Keratinocyte (primary cell): ENCODE data around the gene BIK. TPM values are rescaled to one million over a fixed set of nuclear protein-coding genes. Genes with fewer than 3 reads are reported as not detected.

Source experiments
- DNase-seq: peaks from one replicate; pipeline ENCODE4 v3.0.0-alpha.2; 2011; ENCODE audit warnings: low read depth, missing footprints, low spot score
- FAIRE-seq: peaks from 2 replicates; lab custom pipeline; 2011; peaks lifted over from hg19 to GRCh38; lab: Jason Lieb, UNC
- H2AFZ ChIP-seq: 2 replicates; pipeline ENCODE4 v1.6.0; 2012; ENCODE audit warnings: low read length, control low read depth, inconsistent platforms; ENCODE audit not compliant: control insufficient read depth
- H3K27ac ChIP-seq: 2 replicates; pipeline ENCODE4 v1.5.1; 2011; ENCODE audit warnings: low read length; ENCODE audit not compliant: control insufficient read depth, insufficient read depth
- H3K27me3 ChIP-seq: 3 replicates; pipeline ENCODE4 v1.6.0; 2011; ENCODE audit warnings: low read length; ENCODE audit not compliant: control insufficient read depth, insufficient read depth; ENCODE audit errors: extremely low read depth
- H3K36me3 ChIP-seq, 2 experiments: 2 replicates in 1 of 2; 3 replicates in 1 of 2; pipeline ENCODE4 v1.5.1; 2011; ENCODE audit warnings: low read length in 2 of 2, mild to moderate bottlenecking in 1 of 2; ENCODE audit not compliant: control insufficient read depth in 2 of 2, insufficient read depth in 2 of 2; ENCODE audit errors: extremely low read depth in 1 of 2
- H3K4me1 ChIP-seq: 3 replicates; pipeline ENCODE4 v1.5.1; 2011; ENCODE audit warnings: low read length; ENCODE audit not compliant: control insufficient read depth, insufficient read depth; ENCODE audit errors: extremely low read depth
- H3K4me2 ChIP-seq: 3 replicates; pipeline ENCODE4 v1.6.0; 2011; ENCODE audit warnings: low read depth, low read length; ENCODE audit not compliant: control insufficient read depth, insufficient read depth; ENCODE audit errors: extremely low read depth
- H3K4me3 ChIP-seq, 3 experiments: fragments of 200-600 bp in 1 of 3; sonication (generic) in 1 of 3; 2 replicates in 2 of 3; 3 replicates in 1 of 3; pipeline ENCODE4 v1.5.1; 2011 to 2016; ENCODE audit warnings: low read length in 3 of 3, mild to moderate bottlenecking in 3 of 3, control low read depth in 2 of 3, inconsistent platforms in 1 of 3, low read depth in 1 of 3, mixed read lengths in 1 of 3, mixed run types in 1 of 3, moderate library complexity in 1 of 3; ENCODE audit not compliant: control insufficient read depth in 2 of 3, insufficient read depth in 2 of 3; ENCODE audit errors: extremely low read depth in 1 of 3
- H3K79me2 ChIP-seq: 2 replicates; pipeline ENCODE4 v1.6.0; 2012; ENCODE audit warnings: low read length; ENCODE audit not compliant: control insufficient read depth, insufficient read depth
- H3K9ac ChIP-seq: 3 replicates; pipeline ENCODE4 v1.6.0; 2011; ENCODE audit warnings: low read length; ENCODE audit not compliant: control insufficient read depth, insufficient read depth; ENCODE audit errors: extremely low read depth
- H3K9me1 ChIP-seq: 3 replicates; pipeline ENCODE4 v1.6.0; 2011; ENCODE audit warnings: low read length; ENCODE audit not compliant: control insufficient read depth, insufficient read depth; ENCODE audit errors: extremely low read depth
- H3K9me3 ChIP-seq: 2 replicates; pipeline ENCODE4 v1.5.1; 2012; ENCODE audit warnings: low read depth, low read length; ENCODE audit not compliant: control insufficient read depth
- H4K20me1 ChIP-seq: 3 replicates; pipeline ENCODE4 v1.6.0; 2011; ENCODE audit warnings: low read length; ENCODE audit not compliant: control insufficient read depth, insufficient read depth; ENCODE audit errors: extremely low read depth
- CTCF ChIP-seq, 3 experiments: IDR thresholded peaks in 1 of 3; conservative IDR thresholded peaks in 1 of 3; optimal IDR thresholded peaks in 1 of 3; 2 replicates in 2 of 3; 3 replicates in 1 of 3; pipeline versions ENCODE3 to v1.5.1; 2011; ENCODE audit warnings: low read length in 3 of 3, mild to moderate bottlenecking in 3 of 3, moderate library complexity in 2 of 3, control low read depth in 1 of 3, inconsistent platforms in 1 of 3; ENCODE audit not compliant: insufficient read depth in 2 of 3; ENCODE audit errors: extremely low read depth in 1 of 3
- EZH2 ChIP-seq: IDR thresholded peaks from one replicate; pipeline ENCODE4 v1.6.1; 2012; ENCODE audit warnings: inconsistent platforms, mild to moderate bottlenecking, low read length, moderate library complexity
- dilution Hi-C: fragments of 300-500 bp; cut with MboI; formaldehyde crosslinking; loops from one replicate; pipeline ENCODE4 v1.7.0; 2020; ENCODE audit warnings: low sequenced_read_pairs; ENCODE audit not compliant: extremely low pct_ligation_motif_present
- polyA plus RNA-seq, 5 experiments: library from polyadenylated mRNA; depleted of rRNA in 3 of 5; stranded (reverse) in 3 of 5; stranded (forward) in 1 of 5; unstranded in 1 of 5; fragments of >200 nt; gene quantifications; 1 replicate in 1 of 5; 2 replicates in 3 of 5; 3 replicates in 1 of 5; pipeline versions ENCODE4 v1.2.1 to v1.2.3, GENCODE V29; 2011 to 2012; ENCODE audit warnings: missing spikeins in 2 of 5, low read depth in 1 of 5, low replicate concordance in 1 of 5

The BIK gene
- polyA plus RNA-seq, 1 donor (not counting 4 experiments of a cell fraction or from before 2014, with no cell fraction given): 4.4 TPM

- Histone ChIP-seq H3K79me2 (no peaks in the 10 kb centered on the region), H3K27me3 (peaks cover 4% of the 10 kb centered on the region), H4K20me1 (no peaks in the 10 kb centered on the region), H3K36me3 (no peaks in the 10 kb centered on the region), H2AFZ (no peak overlapping the region), H3K9me1 (no peaks in the 10 kb centered on the region), H3K4me2 (peak overlapping the region; percentile 20), H3K9me3 (no peaks in the 10 kb centered on the region), H3K27ac (peak overlapping the region; percentile 51), H3K4me1 (peaks cover 7% of the 10 kb centered on the region), H3K9ac (peak overlapping the region; percentile 30), H3K4me3 (no peak overlapping the region)
- no peak for DNase-seq
- TF ChIP-seq CTCF (optimal IDR thresholded peaks at IDR 0.05 in 1 of 3, IDR thresholded peaks at IDR 0.05 in 1 of 3, conservative IDR thresholded peaks at IDR 0.05 in 1 of 3; ENCODE audit: extremely low read depth in 1 of 3, insufficient read depth in 2 of 3, low read length in 3 of 3) (no peak), EZH2 (no peak)
- dilution Hi-C loops: no loop called here
- FAIRE-seq: no peak
Observed at GRCh38 chr22:43066844-43067385, 43.6 kb upstream of the BIK start.

GRCh38 chr22:43077121-43077877, 33.3 kb upstream of the BIK start:
- Histone ChIP-seq H3K9me3 (no peaks in the 10 kb centered on the region), H3K36me3 (no peaks in the 10 kb centered on the region), H4K20me1 (no peaks in the 10 kb centered on the region), H3K4me1 (peaks cover 10% of the 10 kb centered on the region), H3K9me1 (no peaks in the 10 kb centered on the region), H2AFZ (no peak overlapping the region), H3K27ac (no peak overlapping the region), H3K4me2 (no peak overlapping the region), H3K27me3 (no peaks in the 10 kb centered on the region), H3K4me3 (no peak overlapping the region), H3K79me2 (no peaks in the 10 kb centered on the region), H3K9ac (no peak overlapping the region)
- dilution Hi-C loops: no loop called here
- FAIRE-seq: no peak
- no peak for DNase-seq
- TF ChIP-seq CTCF (optimal IDR thresholded peaks at IDR 0.05 in 1 of 3, IDR thresholded peaks at IDR 0.05 in 1 of 3, conservative IDR thresholded peaks at IDR 0.05 in 1 of 3; ENCODE audit: extremely low read depth in 1 of 3, insufficient read depth in 2 of 3, low read length in 3 of 3): no peak
- TF ChIP-seq EZH2: no peak
